Measurements from ENCODE around the gene C6orf62.
"Not testable (repeated sequence)": the region's sequence is repeated elsewhere in the genome, so short reads cannot be mapped to it uniquely, and the experiment has no call there.

- not testable (repeated sequence) for TF ChIP-seq CTCF (IDR thresholded peaks at IDR 0.05; ENCODE audit: poor library complexity); EZH2phosphoT487 (IDR thresholded peaks at IDR 0.05; ENCODE audit: low read depth, severe bottlenecking, unreplicated experiment); EZH2 (IDR thresholded peaks at IDR 0.05; ENCODE audit: borderline replicate concordance)
These were observed 47.9 kb downstream of the C6orf62 start for GRCh38 chr6:24671077-24671476.
